Measurements from ENCODE around the gene NBAS.

DNA sequence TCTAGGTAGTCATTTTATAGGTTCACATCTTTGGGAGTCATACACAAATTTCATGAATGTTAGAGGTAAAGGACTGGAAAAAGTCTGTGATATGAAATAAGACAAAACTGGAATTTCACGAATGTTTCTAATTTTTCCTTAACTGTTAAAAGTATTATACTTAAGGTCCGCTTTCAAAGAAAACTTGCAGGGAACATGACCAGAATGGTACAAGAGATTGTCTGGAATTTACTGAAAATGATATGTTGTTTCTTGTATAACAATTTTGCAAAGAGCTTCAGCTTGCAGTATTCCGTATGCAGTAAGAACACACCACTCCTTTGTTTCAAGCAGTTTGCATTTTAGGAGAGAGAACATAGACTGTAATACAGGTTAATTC lies 32.2 kb upstream of the NBAS start:
- TF ChIP-seq POLR2AphosphoS5 (IDR thresholded peaks at IDR 0.05; ENCODE audit: insufficient read depth, low read depth, low read length) (no peak), MAX (IDR thresholded peaks at IDR 0.05; ENCODE audit: insufficient read depth, insufficient read length) (no peak), POLR2A (IDR thresholded peaks at IDR 0.05; ENCODE audit: low read depth, low read length) (no peak)

All from endothelial cell of umbilical vein (primary cell).